H1 (cell line): ENCODE measurements around the gene ELFN2. TPM values are rescaled to one million over a fixed set of nuclear protein-coding genes. Genes with fewer than 3 reads are reported as not detected.

Experiments
- CTCF ChIA-PET: fragments of 300-600 bp; sonication (Branson Sonifier 250); formaldehyde crosslinking; loops from one replicate; lab custom pipeline; 2021; ENCODE audit not compliant: partially characterized antibody; lab: Charles Lee
- POLR2A ChIA-PET: fragments of 300-600 bp; sonication (Branson Sonifier 250); formaldehyde crosslinking; loops from one replicate; lab custom pipeline; 2021; ENCODE audit warnings: inconsistent platforms; ENCODE audit not compliant: partially characterized antibody; lab: Charles Lee
- DNase-seq, 2 experiments: peaks; one replicate each; pipeline versions ENCODE4 v3.0.0 to v3.0.0-alpha.2; 2010 to 2022; ENCODE audit warnings: low spot score in 2 of 2, low read depth in 1 of 2, mixed read lengths in 1 of 2
- FAIRE-seq: peaks from 2 replicates; lab custom pipeline; 2011; peaks lifted over from hg19 to GRCh38; lab: Jason Lieb, UNC
- H2AFZ ChIP-seq: 2 replicates; pipeline ENCODE4 v1.8.1; 2012; ENCODE audit warnings: low read length, inconsistent platforms
- H2AK5ac ChIP-seq: 2 replicates; pipeline ENCODE4 v1.6.1; 2013; ENCODE audit warnings: low read depth, low read length
- H2BK120ac ChIP-seq: replicated peaks from 2 replicates; pipeline ENCODE3; 2013; ENCODE audit warnings: low read depth, low read length, inconsistent platforms
- H2BK12ac ChIP-seq: 2 replicates; pipeline ENCODE4 v1.6.1; 2013; ENCODE audit warnings: low read depth, low read length
- H2BK15ac ChIP-seq: 2 replicates; pipeline ENCODE4 v1.6.1; 2013; ENCODE audit warnings: low read length
- H2BK20ac ChIP-seq: 2 replicates; pipeline ENCODE4 v1.6.1; 2013; ENCODE audit warnings: low read length
- H2BK5ac ChIP-seq: 2 replicates; pipeline ENCODE4 v1.6.1; 2013; ENCODE audit warnings: low read depth, low read length
- H3K14ac ChIP-seq: 2 replicates; pipeline ENCODE4 v1.6.1; 2013; ENCODE audit warnings: inconsistent platforms; ENCODE audit not compliant: insufficient read length
- H3K18ac ChIP-seq: 2 replicates; pipeline ENCODE4 v1.6.1; 2013; ENCODE audit warnings: low read length; ENCODE audit errors: extremely low read depth
- H3K23ac ChIP-seq: 2 replicates; pipeline ENCODE4 v1.6.1; 2013; ENCODE audit warnings: inconsistent platforms; ENCODE audit not compliant: insufficient read length
- H3K23me2 ChIP-seq: 2 replicates; pipeline ENCODE4 v1.6.1; 2013; ENCODE audit warnings: low read depth, low read length
- H3K27ac ChIP-seq: 2 replicates; pipeline ENCODE4 v1.6.1; 2011; ENCODE audit warnings: low read depth, low read length, inconsistent platforms
- H3K27me3 ChIP-seq, 4 experiments: replicated peaks in 1 of 4; 1 replicate in 1 of 4; 2 replicates in 3 of 4; pipeline versions ENCODE4 v1.6.1 to v1.8.1; 2011 to 2013; ENCODE audit warnings: low read length in 3 of 4, mild to moderate bottlenecking in 3 of 4, inconsistent platforms in 2 of 4, mixed read lengths in 2 of 4, moderate library complexity in 1 of 4; ENCODE audit not compliant: control insufficient read depth in 3 of 4, insufficient read depth in 3 of 4; ENCODE audit errors: extremely low read depth in 1 of 4
- H3K36me3 ChIP-seq, 4 experiments: 2 replicates each; pipeline versions ENCODE4 v1.6.1 to v1.8.1; 2011 to 2013; ENCODE audit warnings: mild to moderate bottlenecking in 4 of 4, low read length in 3 of 4, moderate library complexity in 2 of 4, control low read depth in 1 of 4, inconsistent platforms in 1 of 4; ENCODE audit not compliant: insufficient read depth in 4 of 4, control insufficient read depth in 2 of 4
- H3K4ac ChIP-seq: replicated peaks from 2 replicates; pipeline ENCODE3; 2013; ENCODE audit warnings: low read length, low read depth, mixed read lengths, inconsistent platforms; ENCODE audit not compliant: insufficient read length
- H3K4me1 ChIP-seq, 4 experiments: replicated peaks in 1 of 4; 1 replicate in 1 of 4; 2 replicates in 3 of 4; pipeline versions ENCODE4 v1.6.1 to v1.8.1; 2011 to 2013; ENCODE audit warnings: low read length in 3 of 4, inconsistent platforms in 2 of 4, mixed read lengths in 1 of 4; ENCODE audit not compliant: insufficient read depth in 4 of 4, control insufficient read depth in 3 of 4
- H3K4me2 ChIP-seq, 2 experiments: 2 replicates each; pipeline versions ENCODE4 v1.6.1 to v1.8.1; 2011 to 2013; ENCODE audit warnings: low read depth in 2 of 2, low read length in 2 of 2, control low read depth in 1 of 2, inconsistent platforms in 1 of 2, mild to moderate bottlenecking in 1 of 2; ENCODE audit not compliant: insufficient read depth in 1 of 2
- H3K4me3 ChIP-seq, 4 experiments: fragments of 200-600, 300-600 bp in 1 of 4; sonication (generic), shearing (Covaris generic), sonication (Bioruptor Twin) in 1 of 4; 2 replicates each; pipeline versions ENCODE4 v1.5.1 to v1.8.1; 2011 to 2016; ENCODE audit warnings: low read length in 4 of 4, low read depth in 3 of 4, control low read depth in 2 of 4, inconsistent platforms in 2 of 4, mild to moderate bottlenecking in 2 of 4, mixed read lengths in 1 of 4, moderate library complexity in 1 of 4; ENCODE audit not compliant: insufficient read depth in 2 of 4; ENCODE audit errors: extremely low read depth in 1 of 4
- H3K56ac ChIP-seq: replicated peaks from 2 replicates; pipeline ENCODE3; 2013; ENCODE audit warnings: low read depth, mild to moderate bottlenecking, mixed read lengths, low read length, inconsistent platforms; ENCODE audit not compliant: insufficient read length
- H3K79me1 ChIP-seq: 2 replicates; pipeline ENCODE4 v1.6.1; 2013; ENCODE audit warnings: low read depth, low read length, control low read depth
- H3K79me2 ChIP-seq, 2 experiments: 2 replicates each; pipeline versions ENCODE4 v1.6.1 to v1.8.1; 2012 to 2013; ENCODE audit warnings: low read length in 2 of 2, mild to moderate bottlenecking in 2 of 2, inconsistent platforms in 1 of 2; ENCODE audit not compliant: insufficient read depth in 2 of 2, control insufficient read depth in 1 of 2
- H3K9ac ChIP-seq, 4 experiments: replicated peaks in 1 of 4; 1 replicate in 1 of 4; 2 replicates in 3 of 4; pipeline versions ENCODE4 v1.6.1 to v1.8.1; 2011 to 2013; ENCODE audit warnings: low read depth in 3 of 4, low read length in 3 of 4, control low read depth in 2 of 4, mild to moderate bottlenecking in 2 of 4, moderate library complexity in 2 of 4, inconsistent platforms in 1 of 4; ENCODE audit errors: extremely low read depth in 1 of 4
- H3K9me3 ChIP-seq, 2 experiments: 2 replicates each; pipeline versions ENCODE4 v1.6.1 to v1.8.1; 2012 to 2013; ENCODE audit warnings: mild to moderate bottlenecking in 2 of 2, moderate library complexity in 2 of 2, control low read depth in 1 of 2, inconsistent platforms in 1 of 2, low read depth in 1 of 2, low read length in 1 of 2, mixed read lengths in 1 of 2; ENCODE audit not compliant: insufficient read depth in 2 of 2
- H4K20me1 ChIP-seq, 2 experiments: replicated peaks in 1 of 2; 2 replicates each; pipeline versions ENCODE3 to v1.8.1; 2011 to 2013; ENCODE audit warnings: inconsistent platforms in 2 of 2, low read length in 2 of 2, mild to moderate bottlenecking in 1 of 2; ENCODE audit not compliant: insufficient read depth in 2 of 2, control insufficient read depth in 1 of 2
- H4K5ac ChIP-seq: 2 replicates; pipeline ENCODE4 v1.6.1; 2013; ENCODE audit warnings: low read length, low read depth, mixed read lengths, inconsistent platforms; ENCODE audit not compliant: insufficient read length
- H4K8ac ChIP-seq: 2 replicates; pipeline ENCODE4 v1.8.0; 2013; ENCODE audit warnings: mild to moderate bottlenecking, moderate library complexity, low read length, inconsistent platforms; ENCODE audit not compliant: insufficient read depth; ENCODE audit errors: extremely low read depth
- H4K91ac ChIP-seq: replicated peaks from 2 replicates; pipeline ENCODE3; 2013; ENCODE audit warnings: low read length, mixed read lengths, inconsistent platforms; ENCODE audit not compliant: insufficient read length
- WGBS, 2 experiments: shearing (Covaris generic) in 1 of 2; methylation state at CpG; one replicate each; pipeline versions ENCODE4 v1.1.6 to v1.1.7; 2013 to 2015; ENCODE audit warnings: low lambda C conversion rate in 2 of 2, mixed read lengths in 2 of 2, inconsistent platforms in 1 of 2, low coverage in 1 of 2, missing lambda C conversion rate in 1 of 2; ENCODE audit not compliant: insufficient replicate concordance in 2 of 2, insufficient coverage in 1 of 2, insufficient read length in 1 of 2; ENCODE audit errors: extremely low coverage in 1 of 2, missing lambda C conversion rate in 1 of 2; 5-methylcytosine and 5-hydroxymethylcytosine counted together
- polyA plus RNA-seq, 7 experiments: library from polyadenylated mRNA; depleted of rRNA in 3 of 7; stranded (reverse) in 5 of 7; unstranded in 2 of 7; fragments of >200 nt in 5 of 7; fragments of 200-250 nt in 2 of 7; gene quantifications; 1 replicate in 5 of 7; 2 replicates in 1 of 7; 4 replicates in 1 of 7; pipeline versions ENCODE4 v1.2.1 to v1.2.3, GENCODE V29; 2011 to 2013; ENCODE audit warnings: missing spikeins in 2 of 7, mixed read lengths in 2 of 7
- total RNA-seq: library from RNA; stranded (reverse); fragmentation: NEBNext Ultra II Directional; extraction: Animal tissue kit (Norgen Biotek cat#: 25700); gene quantifications from 2 replicates; pipeline ENCODE4 v1.2.1, GENCODE V29; 2021

Gene ELFN2
- total and polyA plus RNA-seq, 2 of the 8 experiments (the other 6 are each of a cell fraction or from before 2014, with no cell fraction given), result 0.63 to 0.88 TPM

GRCh38 chr22:37431801-37432707, 4.8 kb upstream of the ELFN2 start:
- no peak overlapping the region for H3K4me2 ChIP-seq
- peaks cover 18 to 19% (median 19%) of the 10 kb centered on the region in 4 experiments for H3K27me3 ChIP-seq
- H2BK12ac ChIP-seq, result no peak overlapping the region
- H2BK5ac ChIP-seq, result no peak overlapping the region
- H2AFZ ChIP-seq, result no peak overlapping the region
- no peak overlapping the region for H3K27ac ChIP-seq
- CTCF ChIA-PET, result interaction anchor here (0.7 to 5.4 kb wide), 15 partner anchors 9 to 175 kb away, joined by 3 to 116 read pairs (median 4); partner anchors contain the start of gene CARD10
- no peak overlapping the region for H4K91ac ChIP-seq
- H2BK120ac ChIP-seq, result no peak overlapping the region
- H3K56ac ChIP-seq, result no peak overlapping the region
- POLR2A ChIA-PET, result interaction anchor here (0.6 kb wide), 1 partner anchor 96 kb away, joined by 3 read pairs; no protein-coding TSS in a partner anchor
- H2BK15ac ChIP-seq, result no peak overlapping the region
- peaks cover 0 to 7% (median 4%) of the 10 kb centered on the region in 4 experiments; a peak in 4 of 7 replicates for H3K4me1 ChIP-seq
- no peaks in the 10 kb centered on the region for H3K36me3 ChIP-seq
- H3K23me2 ChIP-seq, result peaks cover 4% of the 10 kb centered on the region; the same call in 1 of the 2 replicates
- no peak overlapping the region for H3K18ac ChIP-seq
- H4K20me1 ChIP-seq, result peaks cover 1 to 4% of the 10 kb centered on the region in 2 experiments
- no peaks in the 10 kb centered on the region for H3K79me2 ChIP-seq
- H3K4me3 ChIP-seq, result no peak overlapping the region
- no peak for DNase-seq
- no peaks in the 10 kb centered on the region for H3K79me1 ChIP-seq
- no peak overlapping the region for H3K4ac ChIP-seq
- H2BK20ac ChIP-seq, result no peak overlapping the region
- H2AK5ac ChIP-seq, result no peak overlapping the region
- no peak overlapping the region for H4K8ac ChIP-seq
- no peak overlapping the region for H3K14ac ChIP-seq
- H3K9ac ChIP-seq, result no peak overlapping the region
- no peak overlapping the region for H4K5ac ChIP-seq
- 85% methylated on average over 14 of the region's 14 CpGs; no CpG with 5 or more reads in 1 of the 2 experiments for WGBS, 2 experiments
- H3K9me3 ChIP-seq, result no peaks in the 10 kb centered on the region
- no peak overlapping the region for H3K23ac ChIP-seq
- FAIRE-seq, result no peak
